ENCODE measurements around the gene SEC11A.

The SEC11A gene

DNA sequence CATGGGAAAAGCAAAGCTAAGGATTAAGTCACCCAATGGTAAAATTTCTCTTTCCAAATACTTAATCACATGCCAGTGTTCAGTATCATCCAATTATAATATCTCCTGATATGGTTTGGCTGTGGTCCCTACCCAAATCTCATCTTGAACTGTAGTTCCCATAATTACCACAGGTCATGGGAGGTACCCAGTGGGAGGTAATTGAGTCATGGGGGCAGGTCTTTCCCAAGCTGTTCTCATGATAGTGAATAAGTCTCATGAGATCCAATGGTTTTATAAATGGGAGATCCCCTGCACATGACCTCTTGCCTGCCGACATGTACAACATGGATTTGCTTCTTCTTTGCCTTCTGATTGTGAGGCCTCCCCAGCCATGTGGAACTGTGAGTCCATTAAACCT is 31.8 kb downstream of the SEC11A start:
- Histone ChIP-seq H3K9me2 (replicated peaks; ENCODE audit: insufficient read depth, low read length) (no peaks in the 10 kb centered on the region), H2AFZ (ENCODE audit: low read length) (no peak overlapping the region), H3K9ac (ENCODE audit: low read length) (no peak overlapping the region), H3K4me1 (ENCODE audit: low read length) (no peaks in the 10 kb centered on the region), H3K27me3 (replicated peaks; ENCODE audit: insufficient read depth, low read length) (no peaks in the 10 kb centered on the region), H3K9me3 (replicated peaks; ENCODE audit: insufficient read depth, low read length) (no peaks in the 10 kb centered on the region), H4K20me1 (ENCODE audit: insufficient read depth, low read length) (no peaks in the 10 kb centered on the region), H3F3A (ENCODE audit: insufficient read depth, low read length) (0 out of 2 replicates have a peak, but pooled peaks cover 9% of the 10 kb centered on the region), H3K27ac (ENCODE audit: low read length) (no peak overlapping the region), H3K79me2 (ENCODE audit: low read length) (peaks cover 19% of the 10 kb centered on the region; the same call in 1 of the 2 replicates), H3K36me3 (replicated peaks; ENCODE audit: insufficient read depth, low read length) (peaks cover 5% of the 10 kb centered on the region; the same call in 1 of the 2 replicates), H3K4me2 (ENCODE audit: low read depth, low read length) (no peak overlapping the region), H3K4me3 (ENCODE audit: low read length) (no peak overlapping the region)
- no peak for DNase-seq
- TF ChIP-seq EZH2 (optimal IDR thresholded peaks at IDR 0.05; ENCODE audit: low read depth, low read length) (no peak), EZH2phosphoT487 (IDR thresholded peaks at IDR 0.05; ENCODE audit: low read length) (no peak)
- TF ChIP-seq, protein P1, sequence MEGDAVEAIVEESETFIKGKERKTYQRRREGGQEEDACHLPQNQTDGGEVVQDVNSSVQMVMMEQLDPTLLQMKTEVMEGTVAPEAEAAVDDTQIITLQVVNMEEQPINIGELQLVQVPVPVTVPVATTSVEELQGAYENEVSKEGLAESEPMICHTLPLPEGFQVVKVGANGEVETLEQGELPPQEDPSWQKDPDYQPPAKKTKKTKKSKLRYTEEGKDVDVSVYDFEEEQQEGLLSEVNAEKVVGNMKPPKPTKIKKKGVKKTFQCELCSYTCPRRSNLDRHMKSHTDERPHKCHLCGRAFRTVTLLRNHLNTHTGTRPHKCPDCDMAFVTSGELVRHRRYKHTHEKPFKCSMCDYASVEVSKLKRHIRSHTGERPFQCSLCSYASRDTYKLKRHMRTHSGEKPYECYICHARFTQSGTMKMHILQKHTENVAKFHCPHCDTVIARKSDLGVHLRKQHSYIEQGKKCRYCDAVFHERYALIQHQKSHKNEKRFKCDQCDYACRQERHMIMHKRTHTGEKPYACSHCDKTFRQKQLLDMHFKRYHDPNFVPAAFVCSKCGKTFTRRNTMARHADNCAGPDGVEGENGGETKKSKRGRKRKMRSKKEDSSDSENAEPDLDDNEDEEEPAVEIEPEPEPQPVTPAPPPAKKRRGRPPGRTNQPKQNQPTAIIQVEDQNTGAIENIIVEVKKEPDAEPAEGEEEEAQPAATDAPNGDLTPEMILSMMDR (IDR thresholded peaks at IDR 0.05; ENCODE audit: low read length), result no peak

DNA sequence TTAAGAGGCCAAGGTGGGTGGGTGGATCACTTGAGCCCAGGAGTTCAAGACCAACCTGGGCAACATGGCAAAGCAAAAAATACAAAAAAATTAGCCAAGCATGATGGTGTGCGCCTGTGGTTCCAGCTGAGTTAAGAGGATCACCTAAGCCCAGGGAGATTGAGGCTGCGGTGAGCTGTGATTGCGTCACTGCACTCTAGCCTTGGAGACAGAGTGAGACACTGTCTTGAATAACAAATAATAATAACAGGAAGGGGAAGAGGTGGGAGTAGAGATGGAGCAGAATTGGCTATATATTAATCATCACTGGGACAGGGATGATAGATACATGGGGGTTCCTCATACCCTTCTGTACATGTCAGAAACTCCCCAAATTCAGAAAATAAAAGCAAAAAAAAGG is 34.1 kb downstream of the SEC11A start:
- TF ChIP-seq EZH2phosphoT487 (IDR thresholded peaks at IDR 0.05; ENCODE audit: low read length) (no peak), EZH2 (optimal IDR thresholded peaks at IDR 0.05; ENCODE audit: low read depth, low read length) (no peak)
- TF ChIP-seq, protein P1 (IDR thresholded peaks at IDR 0.05; ENCODE audit: low read length), result no peak

DNA sequence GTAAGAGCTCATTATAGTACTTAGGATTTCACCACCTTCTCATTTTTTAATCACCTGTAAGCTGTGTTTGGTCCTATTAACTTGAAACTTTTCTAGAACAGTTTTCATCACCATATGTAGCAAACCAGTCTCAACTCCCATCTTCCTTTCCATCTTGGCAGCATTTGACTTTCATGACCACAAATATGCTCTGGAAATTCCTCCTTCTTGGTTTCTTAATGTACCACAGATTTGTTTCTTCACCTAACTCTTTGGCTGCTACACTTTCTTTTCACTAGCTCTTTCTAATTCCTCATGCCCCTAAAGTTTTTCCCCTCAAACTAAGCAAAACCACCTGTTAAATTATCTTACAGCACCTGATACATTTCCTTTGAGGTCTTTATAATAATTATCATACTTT is 44.7 kb downstream of the SEC11A start:
- TF ChIP-seq, protein P1 (IDR thresholded peaks at IDR 0.05; ENCODE audit: low read length), result no peak
- TF ChIP-seq EZH2 (optimal IDR thresholded peaks at IDR 0.05; ENCODE audit: low read depth, low read length), result no peak
- TF ChIP-seq EZH2phosphoT487 (IDR thresholded peaks at IDR 0.05; ENCODE audit: low read length), result no peak
- Histone ChIP-seq H3K27me3 (replicated peaks; ENCODE audit: insufficient read depth, low read length) (no peaks in the 10 kb centered on the region), H3K9me3 (replicated peaks; ENCODE audit: insufficient read depth, low read length) (no peaks in the 10 kb centered on the region), H3K9me2 (replicated peaks; ENCODE audit: insufficient read depth, low read length) (no peaks in the 10 kb centered on the region), H3K79me2 (ENCODE audit: low read length) (no peaks in the 10 kb centered on the region), H3F3A (ENCODE audit: insufficient read depth, low read length) (no peaks in the 10 kb centered on the region), H2AFZ (ENCODE audit: low read length) (no peak overlapping the region), H3K27ac (ENCODE audit: low read length) (no peak overlapping the region), H3K4me2 (ENCODE audit: low read depth, low read length) (no peak overlapping the region), H4K20me1 (ENCODE audit: insufficient read depth, low read length) (no peaks in the 10 kb centered on the region), H3K36me3 (replicated peaks; ENCODE audit: insufficient read depth, low read length) (peaks cover 8% of the 10 kb centered on the region), H3K4me1 (ENCODE audit: low read length) (no peaks in the 10 kb centered on the region), H3K9ac (ENCODE audit: low read length) (no peak overlapping the region), H3K4me3 (ENCODE audit: low read length) (no peak overlapping the region)
- DNase-seq, result no peak

More for the DNA sequence above, 34.1 kb downstream of the SEC11A start:
- Histone ChIP-seq H3K9ac (ENCODE audit: low read length) (no peak overlapping the region), H2AFZ (ENCODE audit: low read length) (no peak overlapping the region), H3K4me2 (ENCODE audit: low read depth, low read length) (no peak overlapping the region), H3K4me3 (ENCODE audit: low read length) (no peak overlapping the region), H3K36me3 (replicated peaks; ENCODE audit: insufficient read depth, low read length) (peaks cover 5% of the 10 kb centered on the region; the same call in 1 of the 2 replicates), H3K9me3 (replicated peaks; ENCODE audit: insufficient read depth, low read length) (no peaks in the 10 kb centered on the region), H3K9me2 (replicated peaks; ENCODE audit: insufficient read depth, low read length) (no peaks in the 10 kb centered on the region), H4K20me1 (ENCODE audit: insufficient read depth, low read length) (no peaks in the 10 kb centered on the region), H3K27ac (ENCODE audit: low read length) (no peak overlapping the region), H3K79me2 (ENCODE audit: low read length) (peaks cover 14% of the 10 kb centered on the region; the same call in 1 of the 2 replicates), H3F3A (ENCODE audit: insufficient read depth, low read length) (0 out of 2 replicates have a peak, but pooled peaks cover 3% of the 10 kb centered on the region), H3K27me3 (replicated peaks; ENCODE audit: insufficient read depth, low read length) (no peaks in the 10 kb centered on the region), H3K4me1 (ENCODE audit: low read length) (no peaks in the 10 kb centered on the region)
- DNase-seq, result no peak

All from MM.1S (cell line).